Measurements from ENCODE around the gene SCAF1.

The SCAF1 gene

GRCh38 chr19:49684983-49685553 lies 43.1 kb downstream of the SCAF1 start:
- DNase-seq (ENCODE audit: low read depth in 2 of 2), result no peak

DNA sequence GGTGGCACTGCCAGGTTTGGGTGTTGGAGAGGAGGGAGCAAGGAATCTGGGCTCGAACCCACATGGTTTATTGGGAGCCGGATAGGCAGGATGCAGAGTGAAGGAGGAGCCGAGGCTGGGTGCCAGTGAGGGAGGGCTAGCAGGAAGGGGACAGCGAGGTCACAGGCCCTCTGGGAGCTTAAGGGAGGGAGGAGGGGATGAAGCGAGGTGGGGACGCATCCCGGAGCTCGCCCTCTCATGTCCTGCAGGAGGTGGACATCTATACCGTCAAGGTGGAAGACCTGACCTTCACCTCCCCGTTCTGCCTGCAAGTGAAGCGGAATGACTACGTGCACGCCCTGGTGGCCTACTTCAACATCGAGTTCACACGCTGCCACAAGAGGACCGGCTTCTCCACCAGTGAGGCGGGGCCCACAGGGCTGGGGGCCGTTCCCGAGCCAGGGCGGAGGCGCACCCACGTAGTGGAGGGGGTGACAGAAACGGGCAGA lies 43.9 kb downstream of the SCAF1 start:
- no peak for DNase-seq (ENCODE audit: low read depth in 2 of 2)

DNA sequence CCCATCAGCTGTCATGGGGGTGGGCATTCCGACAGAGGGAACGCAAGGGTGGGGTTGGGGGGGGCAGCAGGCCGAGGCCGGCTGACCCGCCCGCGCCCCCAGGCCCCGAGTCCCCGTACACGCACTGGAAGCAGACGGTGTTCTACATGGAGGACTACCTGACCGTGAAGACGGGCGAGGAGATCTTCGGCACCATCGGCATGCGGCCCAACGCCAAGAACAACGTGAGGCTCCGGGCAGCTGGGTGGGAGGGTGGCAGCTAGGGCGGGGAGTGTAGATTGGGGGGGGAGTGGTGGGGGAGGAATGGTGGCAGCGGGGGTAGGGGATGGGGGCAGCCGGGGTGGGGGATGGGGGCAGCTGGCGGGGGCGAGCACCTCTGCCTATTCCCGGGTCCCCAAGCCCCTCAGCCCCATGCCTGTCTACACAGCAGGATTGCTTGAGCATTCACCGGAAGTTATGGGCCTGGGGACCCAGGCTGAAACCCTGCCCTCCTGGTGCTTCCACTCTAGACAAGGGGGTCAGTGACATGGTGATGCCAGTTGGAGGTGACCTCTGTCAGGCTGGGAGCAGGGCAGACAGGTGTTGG lies 44.6 kb downstream of the SCAF1 start:
- DNase-seq (ENCODE audit: low read depth in 2 of 2), result no peak

- DNase-seq (ENCODE audit: low read depth in 2 of 2), result no peak
Measured at GRCh38 chr19:49687150-49687549, 45.1 kb downstream of the SCAF1 start.

- DNase-seq (ENCODE audit: low read depth in 2 of 2), result no peak
Measured at GRCh38 chr19:49687566-49688316, 45.7 kb downstream of the SCAF1 start.

- no peak for DNase-seq (ENCODE audit: low read depth in 2 of 2)
Measured at GRCh38 chr19:49688531-49689132, 46.6 kb downstream of the SCAF1 start.

DNA sequence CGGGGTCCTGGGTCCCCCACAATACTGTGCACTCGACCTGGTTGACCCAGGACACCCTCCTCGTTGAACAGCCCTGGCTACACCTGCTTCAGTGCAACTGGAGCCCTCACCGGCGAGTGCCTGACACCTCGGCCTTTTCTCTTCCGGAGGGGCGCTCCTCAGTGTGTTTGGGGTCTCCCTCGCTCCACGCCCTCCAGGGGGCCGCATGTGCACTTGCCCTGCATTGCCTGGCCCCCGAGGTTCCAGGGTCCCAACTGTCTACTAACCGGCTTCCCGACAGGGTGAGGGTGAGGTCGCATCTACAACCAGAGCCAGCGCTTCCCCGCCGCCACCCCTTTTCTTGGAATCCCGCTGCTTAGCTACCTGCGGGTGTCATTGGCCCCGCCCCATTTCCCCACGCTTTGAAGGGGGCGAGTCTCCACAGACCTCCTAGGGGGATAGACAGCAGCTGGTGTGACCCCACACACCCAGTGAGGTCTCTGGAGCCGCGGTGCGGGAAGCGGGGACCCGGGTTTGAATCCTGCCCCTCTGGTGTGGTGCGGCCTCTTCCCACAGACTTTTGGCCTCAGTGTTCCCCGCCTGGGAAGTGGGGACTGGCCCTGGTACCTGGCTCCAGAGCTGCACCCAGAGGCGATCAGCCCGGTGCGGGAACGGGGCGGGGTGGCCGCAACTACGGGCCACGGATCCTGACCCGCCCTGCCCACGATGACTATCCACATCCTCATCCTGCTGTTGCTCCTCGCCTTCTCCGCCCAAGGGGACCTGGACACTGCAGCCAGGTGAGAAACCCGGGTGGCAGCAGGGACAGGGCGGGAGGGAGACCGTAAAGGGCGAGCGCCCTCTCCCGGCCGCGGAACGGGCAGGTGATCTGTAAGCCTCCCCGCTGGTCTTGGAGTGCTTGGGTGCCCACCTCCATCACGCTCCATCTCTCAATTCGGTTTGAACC lies 47.4 kb downstream of the SCAF1 start, which contains the start of gene ADM5:
Gene ADM5 (plus strand): TSS at position 462 of the 946 bp plus-strand sequence. CDS start 244 bp downstream, at position 706.
- DNase-seq (ENCODE audit: low read depth in 2 of 2), result no peak

DNA sequence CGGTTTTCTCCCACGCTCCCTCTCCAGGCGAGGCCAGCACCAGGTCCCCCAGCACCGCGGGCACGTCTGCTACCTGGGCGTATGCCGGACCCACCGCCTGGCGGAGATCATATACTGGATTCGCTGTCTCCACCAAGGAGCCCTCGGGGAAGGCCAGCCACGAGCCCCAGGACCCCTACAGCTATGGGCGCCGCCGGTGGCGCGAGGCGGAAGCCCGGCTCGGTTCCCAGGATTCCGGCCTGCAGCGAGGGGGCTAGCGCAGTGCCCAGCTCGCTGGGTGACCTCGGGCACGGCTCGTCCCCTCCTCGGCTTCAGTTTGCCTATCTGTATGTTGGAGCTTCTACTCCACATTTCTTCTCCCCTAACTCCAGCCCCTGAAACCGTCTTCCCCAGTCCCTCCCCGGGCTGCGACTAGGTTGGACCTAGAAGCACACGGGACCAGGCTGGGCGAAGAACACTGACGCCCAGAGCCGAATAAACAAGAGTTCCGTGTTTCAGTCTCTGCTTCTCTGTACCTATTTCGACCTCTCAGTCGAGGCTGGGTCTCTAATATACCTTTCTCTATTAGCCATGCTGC lies 48.2 kb downstream of the SCAF1 start:
- DNase-seq (ENCODE audit: low read depth in 2 of 2), result no peak

- DNase-seq (ENCODE audit: low read depth in 2 of 2), result peak; percentile 32 to 53
Measured at GRCh38 chr19:49690656-49691242, 48.7 kb downstream of the SCAF1 start, which contains the start of gene CPT1C. CPT1C (plus strand) TSS chr19:49691116; CDS start chr19:49692253, 1,137 bp downstream.

- DNase-seq (ENCODE audit: low read depth in 2 of 2), result no peak
Measured at GRCh38 chr19:49691243-49692146, 49.5 kb downstream of the SCAF1 start.

- DNase-seq (ENCODE audit: low read depth in 2 of 2), result no peak
Measured at GRCh38 chr19:49692147-49692506, 50.1 kb downstream of the SCAF1 start.

GRCh38 chr19:49696115-49696514 lies 54.1 kb downstream of the SCAF1 start:
- no peak for DNase-seq (ENCODE audit: low read depth in 2 of 2)

DNA sequence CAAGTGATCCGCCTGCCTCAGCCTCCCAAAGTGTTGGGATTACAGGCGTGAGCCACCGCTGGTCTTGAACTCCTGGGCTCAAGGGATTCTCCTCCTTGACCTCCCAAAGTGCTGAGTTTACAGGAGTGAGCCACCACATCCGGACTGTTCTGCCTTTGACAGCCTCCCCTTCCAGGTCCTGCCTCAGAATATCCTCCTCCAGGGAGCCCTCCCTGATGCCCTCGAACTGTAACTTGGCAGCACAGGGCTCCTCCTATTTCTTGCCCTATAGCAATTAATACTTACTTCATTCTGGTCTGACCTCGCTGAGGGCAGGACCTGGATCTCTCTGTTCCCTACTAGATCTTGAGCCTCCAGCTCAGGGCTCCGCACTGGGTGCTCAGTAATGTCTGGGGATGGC lies 54.9 kb downstream of the SCAF1 start:
- DNase-seq (ENCODE audit: low read depth in 2 of 2), result no peak

DNA sequence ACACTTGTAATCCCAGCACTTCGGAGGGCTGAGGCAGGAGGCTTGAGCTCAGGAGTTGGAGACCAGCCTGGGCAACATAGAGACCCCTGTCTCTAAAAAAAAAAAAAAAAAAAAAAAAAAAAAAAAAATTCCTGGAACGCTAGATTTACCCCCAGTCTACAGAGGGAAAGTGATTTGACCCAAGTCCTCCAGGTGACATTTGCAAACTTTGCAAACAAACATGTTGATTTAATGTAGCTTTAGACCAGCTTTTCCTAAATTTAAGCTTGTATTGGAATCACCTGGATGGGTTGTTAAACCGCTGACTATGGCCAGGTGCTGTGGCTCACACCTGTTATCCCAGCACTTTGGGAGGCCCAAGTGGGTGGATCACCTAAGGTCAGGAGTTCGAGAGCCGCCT lies 57.4 kb downstream of the SCAF1 start:
- no peak for DNase-seq (ENCODE audit: low read depth in 2 of 2)

DNA sequence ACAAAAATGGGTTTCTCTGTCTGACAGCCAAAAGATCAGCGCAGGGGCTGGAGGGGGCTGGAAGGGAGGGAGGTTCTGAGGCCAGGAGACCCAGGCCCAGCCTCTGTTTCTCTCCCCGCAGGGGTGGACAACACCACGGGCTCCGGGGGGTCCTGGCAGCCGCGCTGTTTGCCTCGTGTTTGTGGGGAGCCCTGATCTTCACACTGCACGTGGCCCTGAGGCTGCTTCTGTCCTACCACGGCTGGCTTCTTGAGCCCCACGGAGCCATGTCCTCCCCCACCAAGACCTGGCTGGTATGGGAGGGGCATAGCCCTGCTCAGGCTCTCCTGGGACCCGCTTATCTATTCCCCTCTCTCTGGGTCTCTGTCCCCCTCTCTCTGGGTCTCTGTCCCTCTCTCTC lies 58.6 kb downstream of the SCAF1 start:
- no peak for DNase-seq (ENCODE audit: low read depth in 2 of 2)

- no peak for DNase-seq (ENCODE audit: low read depth in 2 of 2)
Measured at GRCh38 chr19:49701271-49701786, 59.3 kb downstream of the SCAF1 start.

GRCh38 chr19:49704888-49705642 lies 63.1 kb downstream of the SCAF1 start:
- DNase-seq (ENCODE audit: low read depth in 2 of 2), result no peak

DNA sequence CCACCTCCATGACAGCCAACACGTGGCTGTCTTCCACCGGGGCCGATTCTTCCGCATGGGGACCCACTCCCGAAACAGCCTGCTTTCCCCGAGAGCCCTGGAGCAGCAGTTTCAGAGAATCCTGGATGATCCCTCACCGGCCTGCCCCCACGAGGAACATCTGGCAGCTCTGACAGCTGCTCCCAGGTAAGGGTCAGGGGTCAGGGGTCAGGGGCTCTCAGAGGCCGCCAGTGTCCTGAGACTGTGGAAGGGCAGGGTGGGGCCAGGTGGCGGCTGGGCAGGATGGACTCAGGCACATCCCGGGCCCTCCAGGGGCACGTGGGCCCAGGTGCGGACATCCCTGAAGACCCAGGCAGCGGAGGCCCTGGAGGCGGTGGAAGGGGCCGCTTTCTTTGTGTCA lies 63.9 kb downstream of the SCAF1 start:
- DNase-seq (ENCODE audit: low read depth in 2 of 2), result no peak
